K562 (cell line): ENCODE results near the gene CPNE6. TPM values are rescaled to one million over a fixed set of nuclear protein-coding genes. Genes with fewer than 3 reads are reported as not detected.

Source experiments
- ATAC-seq: fragments of 200-7000 bp; cut with Tn5 transposase; 3 replicates; pipeline ENCODE4 v1.9.1; 2020; ENCODE audit warnings: moderate library complexity
- BruUV-seq: library from RNA; stranded (reverse); fragments of 400-500 nt; replicated peaks from 2 replicates; lab custom pipeline; 2021; lab: Mats Ljungman, UMichigan
- CTCF ChIA-PET: fragments of 300-600 bp; formaldehyde crosslinking; extraction: SDS; loops from one replicate; lab custom pipeline; 2021; ENCODE audit warnings: low intra/inter-chr PET ratio; lab: Yijun Ruan, JAX
- POLR2A ChIA-PET: fragments of 300-600, 350-650 bp; sonication (Branson Sonifier 250); formaldehyde crosslinking; extraction: SDS; loops from one replicate; lab custom pipeline; 2021; ENCODE audit warnings: antibody characterized with exemption, inconsistent platforms; lab: Yijun Ruan, JAX
- DNase-seq, 4 experiments: peaks; one replicate each; pipeline versions ENCODE4 v3.0.0 to v3.0.0-alpha.2; 2011 to 2018; ENCODE audit warnings: low spot score in 3 of 4, mixed read lengths in 3 of 4; ENCODE audit errors: extremely low read depth in 1 of 4
- FAIRE-seq: peaks from 2 replicates; lab custom pipeline; 2011; peaks lifted over from hg19 to GRCh38; lab: Jason Lieb, UNC
- H2AFZ ChIP-seq: 2 replicates; pipeline ENCODE4 v1.6.0; 2011; ENCODE audit warnings: low read depth, low read length, control low read depth, inconsistent platforms
- H3K27ac ChIP-seq: fragments of 200-600 bp; 3 replicates; pipeline ENCODE4 v1.8.0; 2011; ENCODE audit warnings: low read depth, mild to moderate bottlenecking, control low read depth, inconsistent platforms, low read length, moderate library complexity, mixed read lengths; ENCODE audit errors: extremely low read depth
- H3K27me3 ChIP-seq, 2 experiments: fragments of 300-600 bp in 1 of 2; 2 replicates in 1 of 2; 3 replicates in 1 of 2; pipeline versions ENCODE4 v1.6.0 to v1.8.0; 2011; ENCODE audit warnings: inconsistent platforms in 2 of 2, low read length in 2 of 2, mild to moderate bottlenecking in 1 of 2, mixed read lengths in 1 of 2, moderate library complexity in 1 of 2; ENCODE audit not compliant: control insufficient read depth in 2 of 2, insufficient read depth in 2 of 2
- H3K36me3 ChIP-seq: fragments of 300-600 bp; 3 replicates; pipeline ENCODE4 v1.8.0; 2011; ENCODE audit warnings: mild to moderate bottlenecking, low read length, inconsistent platforms; ENCODE audit not compliant: control insufficient read depth, insufficient read depth
- H3K4me1 ChIP-seq, 2 experiments: fragments of 200-600 bp in 1 of 2; replicated peaks in 1 of 2; 2 replicates in 1 of 2; 3 replicates in 1 of 2; pipeline versions ENCODE4 v1.5.1 to v1.8.0; 2011; ENCODE audit warnings: inconsistent platforms in 2 of 2, low read length in 2 of 2, mild to moderate bottlenecking in 1 of 2, mixed read lengths in 1 of 2, moderate library complexity in 1 of 2; ENCODE audit not compliant: control insufficient read depth in 2 of 2, insufficient read depth in 2 of 2
- H3K4me2 ChIP-seq: 2 replicates; pipeline ENCODE4 v1.6.1; 2011; ENCODE audit warnings: low read length, control low read depth, inconsistent platforms, mixed read lengths; ENCODE audit not compliant: insufficient read depth
- H3K4me3 ChIP-seq: fragments of 200-600 bp; sonication (generic), shearing (Covaris generic); 2 replicates; pipeline ENCODE4 v1.5.1; 2016; ENCODE audit warnings: control low read depth, inconsistent platforms
- H3K79me2 ChIP-seq: fragments of 200-600 bp; 3 replicates; pipeline ENCODE4 v1.8.0; 2011; ENCODE audit warnings: low read length, inconsistent platforms; ENCODE audit not compliant: control insufficient read depth, insufficient read depth
- H3K9ac ChIP-seq, 2 experiments: 2 replicates each; pipeline versions ENCODE4 v1.6.0 to v1.6.1; 2011; ENCODE audit warnings: low read depth in 2 of 2, low read length in 2 of 2, control low read depth in 1 of 2, inconsistent platforms in 1 of 2, mild to moderate bottlenecking in 1 of 2, mixed read lengths in 1 of 2; ENCODE audit not compliant: insufficient read depth in 1 of 2
- H3K9me1 ChIP-seq: one replicate; pipeline ENCODE4 v1.6.0; 2011; ENCODE audit warnings: inconsistent platforms, mild to moderate bottlenecking, low read length, moderate library complexity; ENCODE audit not compliant: control insufficient read depth, insufficient read depth
- H3K9me3 ChIP-seq: replicated peaks from 2 replicates; pipeline ENCODE4 v1.5.1; 2011; ENCODE audit warnings: low read depth, low read length, inconsistent platforms; ENCODE audit not compliant: control insufficient read depth, insufficient read depth
- H4K20me1 ChIP-seq: replicated peaks from 2 replicates; pipeline ENCODE4 v1.6.1; 2011; ENCODE audit warnings: low read length, inconsistent platforms, mixed read lengths; ENCODE audit not compliant: control insufficient read depth, insufficient read depth
- EP400 ChIP-seq: fragments of 450-650 bp; IDR thresholded peaks from 2 replicates; pipeline ENCODE4 v1.6.1; 2017; ENCODE audit warnings: antibody characterized with exemption, mild to moderate bottlenecking, moderate library complexity
- HEY1 ChIP-seq: fragments of 250-450 bp; sonication (Bioruptor Pico); IDR thresholded peaks from 2 replicates; pipeline ENCODE4 v1.5.0; 2020; ENCODE audit warnings: mild to moderate bottlenecking, moderate library complexity, borderline replicate concordance
- NEUROD1 ChIP-seq: fragments of 150-350 bp; IDR thresholded peaks from 2 replicates; pipeline ENCODE4 v1.6.1; 2014; ENCODE audit warnings: borderline replicate concordance, low read length, low read depth; ENCODE audit not compliant: partially characterized antibody
- RBM34 ChIP-seq: fragments of 200-400 bp; formaldehyde crosslinking; IDR thresholded peaks from 2 replicates; pipeline ENCODE4 v1.6.1; 2018; ENCODE audit warnings: low read length, borderline replicate concordance; ENCODE audit not compliant: insufficient read depth
- SMARCB1 ChIP-seq: IDR thresholded peaks from 2 replicates; pipeline ENCODE4 v1.6.1; 2011; ENCODE audit warnings: improper control_type of control experiment, low read depth; ENCODE audit not compliant: insufficient read length
- STAT5B ChIP-seq: fragments of 250-450 bp; sonication (Bioruptor Pico); IDR thresholded peaks from 2 replicates; pipeline ENCODE4 v1.8.0; 2021; ENCODE audit warnings: mild to moderate bottlenecking, inconsistent platforms
- TCF7L2 ChIP-seq: fragments of 150-350 bp; IDR thresholded peaks from 2 replicates; pipeline ENCODE4 v1.6.1; 2016; ENCODE audit warnings: low read depth, mild to moderate bottlenecking, low read length, moderate library complexity
- ZC3H4 ChIP-seq: sonication (generic); formaldehyde crosslinking; IDR thresholded peaks from 2 replicates; pipeline ENCODE4 v1.9.0; 2021; ENCODE audit warnings: missing genetic modification reagents, borderline replicate concordance
- ZNF133 ChIP-seq: fragments of 250-450 bp; sonication (Bioruptor Pico); IDR thresholded peaks from 2 replicates; pipeline ENCODE4 v1.4.0; 2020; ENCODE audit warnings: mild to moderate bottlenecking
- ZNF134 ChIP-seq: fragments of 250-450 bp; sonication (Bioruptor Pico); conservative IDR thresholded peaks from 2 replicates; pipeline ENCODE4 v1.4.0; 2020
- WGBS: fragments of 100-300 bp; shearing (Covaris generic); methylation state at CpG from one replicate; pipeline ENCODE4 v1.1.6; 2016; ENCODE audit warnings: low coverage, mixed read lengths; ENCODE audit not compliant: insufficient coverage; ENCODE audit errors: missing lambda C conversion rate; 5-methylcytosine and 5-hydroxymethylcytosine counted together
- in situ Hi-C: fragments of 300-500 bp; cut with MboI; formaldehyde crosslinking; loops from 4 replicates; pipeline ENCODE4 v1.15.0; 2018; ENCODE audit warnings: inconsistent platforms, mixed read lengths
- intact Hi-C: fragments of 100-400 bp; cut with micrococcal nuclease; formaldehyde crosslinking; loops from 2 replicates; pipeline ENCODE4 v1.14.2; 2022
- polyA plus RNA-seq, 8 experiments: library from polyadenylated mRNA; depleted of rRNA in 4 of 8; stranded (reverse) in 5 of 8; unstranded in 3 of 8; fragments of >200 nt; fragmentation: Nextera tagmentation in 2 of 8; fragmentation: Illumina TruSeq in 1 of 8; extraction: Ambion mirVana in 2 of 8; extraction: Trizol in 1 of 8; gene quantifications; 2 replicates each; pipeline versions ENCODE4 v1.2.1 to v1.2.3, GENCODE V29; 2011 to 2014; ENCODE audit warnings: inconsistent platforms in 1 of 8, missing spikeins in 1 of 8
- total RNA-seq, 7 experiments: library from RNA; depleted of rRNA in 6 of 7; stranded (reverse); fragments of >200 nt in 6 of 7; fragmentation: Illumina TruSeq in 2 of 7; extraction: Trizol in 2 of 7; gene quantifications; 2 replicates each; pipeline versions ENCODE4 v1.2.1 to v1.2.3, GENCODE V29; 2011 to 2021; ENCODE audit warnings: low replicate concordance in 1 of 7
- TF ChIP-seq, protein P1 (sequence below): fragments of 200-600 bp; sonication (generic); IDR thresholded peaks from one replicate; pipeline ENCODE4 v1.6.1; 2012; ENCODE audit warnings: mild to moderate bottlenecking, low read depth, low read length, inconsistent platforms

Gene CPNE6
- total and polyA plus RNA-seq, 9 of the 15 experiments (the other 6 are each of a cell fraction or from before 2014, with no cell fraction given): not detected

DNA sequence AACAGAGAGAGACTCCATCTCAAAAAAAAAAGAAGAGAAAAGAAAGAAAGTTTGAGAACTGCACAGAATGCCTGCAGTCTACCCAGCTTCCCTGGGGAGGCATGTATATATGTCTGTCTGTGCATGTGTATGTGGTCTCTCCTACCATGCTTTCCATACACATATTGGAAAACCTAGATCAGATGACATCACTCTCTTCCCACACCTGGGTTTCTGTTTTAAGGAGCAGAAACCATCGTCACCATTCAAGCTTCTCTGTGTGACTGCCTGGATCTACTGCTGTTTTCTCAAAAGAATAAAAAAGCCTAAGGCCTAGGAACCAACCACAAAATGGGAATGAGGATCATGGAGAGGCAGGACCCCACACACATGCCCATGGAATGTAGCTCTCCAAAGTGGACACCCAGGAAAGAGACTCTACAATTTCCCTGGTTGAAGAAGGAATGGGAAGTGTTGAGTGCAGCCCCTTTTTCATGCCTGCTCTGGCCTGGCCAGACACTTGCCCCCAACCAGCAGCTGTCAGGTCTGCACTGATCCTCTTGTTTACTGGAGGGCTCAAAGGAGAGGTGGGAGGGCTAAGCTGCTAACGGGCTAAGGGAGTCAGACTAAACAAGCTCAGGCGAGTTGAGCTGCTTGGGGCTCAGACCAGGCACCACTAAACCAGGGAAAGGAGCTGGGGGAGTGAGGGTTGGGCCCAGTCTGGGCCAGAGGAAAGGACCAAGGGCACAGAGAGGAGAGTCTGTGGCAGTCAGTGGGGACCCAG is 15.0 kb downstream of the CPNE6 start:
- WGBS: 33% methylated on average over 2 of the region's 3 CpGs
- DNase-seq (no peak), ATAC-seq (no peak), FAIRE-seq (no peak)
- no peaks in the 10 kb centered on the region for H3K9me1 ChIP-seq
- TF ChIP-seq NEUROD1 (no peak), ZNF134 (CRISPR knock-in tag) (no peak), STAT5B (CRISPR knock-in tag) (no peak), RBM34 (no peak), ZNF133 (no peak), HEY1 (no peak), ZC3H4 (CRISPR knock-in tag) (no peak), SMARCB1 (no peak), EP400 (no peak), TCF7L2 (no peak)
- TF ChIP-seq, protein P1, sequence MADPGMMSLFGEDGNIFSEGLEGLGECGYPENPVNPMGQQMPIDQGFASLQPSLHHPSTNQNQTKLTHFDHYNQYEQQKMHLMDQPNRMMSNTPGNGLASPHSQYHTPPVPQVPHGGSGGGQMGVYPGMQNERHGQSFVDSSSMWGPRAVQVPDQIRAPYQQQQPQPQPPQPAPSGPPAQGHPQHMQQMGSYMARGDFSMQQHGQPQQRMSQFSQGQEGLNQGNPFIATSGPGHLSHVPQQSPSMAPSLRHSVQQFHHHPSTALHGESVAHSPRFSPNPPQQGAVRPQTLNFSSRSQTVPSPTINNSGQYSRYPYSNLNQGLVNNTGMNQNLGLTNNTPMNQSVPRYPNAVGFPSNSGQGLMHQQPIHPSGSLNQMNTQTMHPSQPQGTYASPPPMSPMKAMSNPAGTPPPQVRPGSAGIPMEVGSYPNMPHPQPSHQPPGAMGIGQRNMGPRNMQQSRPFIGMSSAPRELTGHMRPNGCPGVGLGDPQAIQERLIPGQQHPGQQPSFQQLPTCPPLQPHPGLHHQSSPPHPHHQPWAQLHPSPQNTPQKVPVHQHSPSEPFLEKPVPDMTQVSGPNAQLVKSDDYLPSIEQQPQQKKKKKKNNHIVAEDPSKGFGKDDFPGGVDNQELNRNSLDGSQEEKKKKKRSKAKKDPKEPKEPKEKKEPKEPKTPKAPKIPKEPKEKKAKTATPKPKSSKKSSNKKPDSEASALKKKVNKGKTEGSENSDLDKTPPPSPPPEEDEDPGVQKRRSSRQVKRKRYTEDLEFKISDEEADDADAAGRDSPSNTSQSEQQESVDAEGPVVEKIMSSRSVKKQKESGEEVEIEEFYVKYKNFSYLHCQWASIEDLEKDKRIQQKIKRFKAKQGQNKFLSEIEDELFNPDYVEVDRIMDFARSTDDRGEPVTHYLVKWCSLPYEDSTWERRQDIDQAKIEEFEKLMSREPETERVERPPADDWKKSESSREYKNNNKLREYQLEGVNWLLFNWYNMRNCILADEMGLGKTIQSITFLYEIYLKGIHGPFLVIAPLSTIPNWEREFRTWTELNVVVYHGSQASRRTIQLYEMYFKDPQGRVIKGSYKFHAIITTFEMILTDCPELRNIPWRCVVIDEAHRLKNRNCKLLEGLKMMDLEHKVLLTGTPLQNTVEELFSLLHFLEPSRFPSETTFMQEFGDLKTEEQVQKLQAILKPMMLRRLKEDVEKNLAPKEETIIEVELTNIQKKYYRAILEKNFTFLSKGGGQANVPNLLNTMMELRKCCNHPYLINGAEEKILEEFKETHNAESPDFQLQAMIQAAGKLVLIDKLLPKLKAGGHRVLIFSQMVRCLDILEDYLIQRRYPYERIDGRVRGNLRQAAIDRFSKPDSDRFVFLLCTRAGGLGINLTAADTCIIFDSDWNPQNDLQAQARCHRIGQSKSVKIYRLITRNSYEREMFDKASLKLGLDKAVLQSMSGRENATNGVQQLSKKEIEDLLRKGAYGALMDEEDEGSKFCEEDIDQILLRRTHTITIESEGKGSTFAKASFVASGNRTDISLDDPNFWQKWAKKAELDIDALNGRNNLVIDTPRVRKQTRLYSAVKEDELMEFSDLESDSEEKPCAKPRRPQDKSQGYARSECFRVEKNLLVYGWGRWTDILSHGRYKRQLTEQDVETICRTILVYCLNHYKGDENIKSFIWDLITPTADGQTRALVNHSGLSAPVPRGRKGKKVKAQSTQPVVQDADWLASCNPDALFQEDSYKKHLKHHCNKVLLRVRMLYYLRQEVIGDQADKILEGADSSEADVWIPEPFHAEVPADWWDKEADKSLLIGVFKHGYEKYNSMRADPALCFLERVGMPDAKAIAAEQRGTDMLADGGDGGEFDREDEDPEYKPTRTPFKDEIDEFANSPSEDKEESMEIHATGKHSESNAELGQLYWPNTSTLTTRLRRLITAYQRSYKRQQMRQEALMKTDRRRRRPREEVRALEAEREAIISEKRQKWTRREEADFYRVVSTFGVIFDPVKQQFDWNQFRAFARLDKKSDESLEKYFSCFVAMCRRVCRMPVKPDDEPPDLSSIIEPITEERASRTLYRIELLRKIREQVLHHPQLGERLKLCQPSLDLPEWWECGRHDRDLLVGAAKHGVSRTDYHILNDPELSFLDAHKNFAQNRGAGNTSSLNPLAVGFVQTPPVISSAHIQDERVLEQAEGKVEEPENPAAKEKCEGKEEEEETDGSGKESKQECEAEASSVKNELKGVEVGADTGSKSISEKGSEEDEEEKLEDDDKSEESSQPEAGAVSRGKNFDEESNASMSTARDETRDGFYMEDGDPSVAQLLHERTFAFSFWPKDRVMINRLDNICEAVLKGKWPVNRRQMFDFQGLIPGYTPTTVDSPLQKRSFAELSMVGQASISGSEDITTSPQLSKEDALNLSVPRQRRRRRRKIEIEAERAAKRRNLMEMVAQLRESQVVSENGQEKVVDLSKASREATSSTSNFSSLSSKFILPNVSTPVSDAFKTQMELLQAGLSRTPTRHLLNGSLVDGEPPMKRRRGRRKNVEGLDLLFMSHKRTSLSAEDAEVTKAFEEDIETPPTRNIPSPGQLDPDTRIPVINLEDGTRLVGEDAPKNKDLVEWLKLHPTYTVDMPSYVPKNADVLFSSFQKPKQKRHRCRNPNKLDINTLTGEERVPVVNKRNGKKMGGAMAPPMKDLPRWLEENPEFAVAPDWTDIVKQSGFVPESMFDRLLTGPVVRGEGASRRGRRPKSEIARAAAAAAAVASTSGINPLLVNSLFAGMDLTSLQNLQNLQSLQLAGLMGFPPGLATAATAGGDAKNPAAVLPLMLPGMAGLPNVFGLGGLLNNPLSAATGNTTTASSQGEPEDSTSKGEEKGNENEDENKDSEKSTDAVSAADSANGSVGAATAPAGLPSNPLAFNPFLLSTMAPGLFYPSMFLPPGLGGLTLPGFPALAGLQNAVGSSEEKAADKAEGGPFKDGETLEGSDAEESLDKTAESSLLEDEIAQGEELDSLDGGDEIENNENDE: no peak
- H3K27me3 ChIP-seq: no peaks in the 10 kb centered on the region
- peak overlapping the region in 1 of 2 experiments; percentile 52; a peak in 1 of 4 replicates for H3K9ac ChIP-seq
- no peaks in the 10 kb centered on the region for H3K79me2 ChIP-seq
- in situ Hi-C loops (loop anchor here (5.0 kb wide), 1 partner anchor 74 kb away; no protein-coding TSS in a partner anchor), intact Hi-C loops (no loop called here)
- H3K36me3 ChIP-seq: no peaks in the 10 kb centered on the region
- peaks cover 10 to 15% of the 10 kb centered on the region in 2 experiments for H3K4me1 ChIP-seq
- no peak overlapping the region for H3K4me2 ChIP-seq
- no peak overlapping the region for H2AFZ ChIP-seq
- ChIA-PET POLR2A (no interaction called here), CTCF (interaction anchor here (0.7 kb wide), 1 partner anchor 26 kb away, joined by 3 read pairs; no protein-coding TSS in a partner anchor)
- no peaks in the 10 kb centered on the region for H4K20me1 ChIP-seq
- H3K27ac ChIP-seq: no peak overlapping the region
- no TSS peak for BruUV-seq
- H3K4me3 ChIP-seq: no peak overlapping the region
- no peaks in the 10 kb centered on the region for H3K9me3 ChIP-seq
